ENCODE data around the gene KRTAP2-4.

- TF ChIP-seq CTCF (IDR thresholded peaks at IDR 0.05) = no peak
- no peak for TF ChIP-seq POLR2A (IDR thresholded peaks at IDR 0.05)
- TF ChIP-seq EP300 (IDR thresholded peaks at IDR 0.05) = no peak
- TF ChIP-seq POLR2AphosphoS5 (IDR thresholded peaks at IDR 0.05) = no peak
Measured at GRCh38 chr17:41048441-41048840, 17.2 kb downstream of the KRTAP2-4 start.

Data from stomach (tissue), 4 donors.